NOMO-1 treated with DMSO at 0.1 percent for 48 hours (cell line): ENCODE data around the gene IL17RB.

Source experiments
- DNase-seq: peaks from one replicate; lab custom pipeline; 2025; ENCODE audit not compliant: unreplicated experiment; lab: John Stamatoyannopoulos, UW

IL17RB gene

GRCh38 chr3:53902711-53903110, 56.3 kb downstream of the IL17RB start:
- no peak for DNase-seq

- no peak for DNase-seq
Measured at GRCh38 chr3:53913401-53913800, 67.0 kb downstream of the IL17RB start.
